Breast epithelium (tissue), 4 donors: Measurements from ENCODE around the gene SLC6A1. TPM values are rescaled to one million over a fixed set of nuclear protein-coding genes. Genes with fewer than 3 reads are reported as not detected.

Source experiments
- DNase-seq, 2 donors: peaks; one replicate each; pipeline ENCODE4 v3.0.0-alpha.2; 2019; ENCODE audit warnings: low spot score in 2 of 2
- H3K27ac ChIP-seq, 2 donors: fragments of 200-600 bp; sonication (generic) in 1 of 2; one replicate each; pipeline ENCODE4 v1.5.1; 2016 to 2019; ENCODE audit warnings: mild to moderate bottlenecking in 1 of 2
- H3K27me3 ChIP-seq, 2 donors: fragments of 200-600 bp; sonication (generic) in 1 of 2; one replicate each; pipeline versions ENCODE4 v1.5.1 to v1.6.0; 2017 to 2019; ENCODE audit warnings: control low read depth in 1 of 2, mild to moderate bottlenecking in 1 of 2
- H3K36me3 ChIP-seq: fragments of 200-600 bp; one replicate; pipeline ENCODE4 v1.5.1; 2019
- H3K4me1 ChIP-seq, 2 donors: fragments of 200-600 bp; sonication (generic); one replicate each; pipeline ENCODE4 v1.5.1; 2016 to 2019; ENCODE audit warnings: control low read depth in 1 of 2
- H3K4me3 ChIP-seq, 3 donors: fragments of 200-600 bp; sonication (generic); 1 replicate in 2 of 3; 2 replicates in 1 of 3; pipeline ENCODE4 v1.5.1; 2016 to 2019; ENCODE audit warnings: mild to moderate bottlenecking in 3 of 3, moderate library complexity in 2 of 3
- H3K9me3 ChIP-seq, 2 donors: fragments of 200-600 bp; sonication (generic) in 1 of 2; one replicate each; pipeline ENCODE4 v1.5.1; 2016 to 2019; ENCODE audit warnings: control low read depth in 1 of 2
- POLR2A ChIP-seq: fragments of 450-650 bp; IDR thresholded peaks from one replicate; pipeline ENCODE4 v1.6.1; 2016; ENCODE audit warnings: antibody characterized with exemption, mild to moderate bottlenecking, moderate library complexity
- POLR2AphosphoS5 ChIP-seq, 3 donors: sonication (generic); formaldehyde crosslinking; IDR thresholded peaks; one replicate each; pipeline ENCODE4 v1.6.1; 2017; ENCODE audit warnings: antibody characterized with exemption in 3 of 3
- intact Hi-C: fragments of 100-400 bp; cut with DNase I; formaldehyde crosslinking; loops from one replicate; pipeline ENCODE4 v1.15.1; 2023; ENCODE audit warnings: low total_unique reads
- total RNA-seq, 3 donors: library from RNA; depleted of rRNA; stranded (reverse); fragments of >200 nt; gene quantifications; one replicate each; pipeline ENCODE4 v1.1.0, GENCODE V29; 2016
- TF ChIP-seq, protein P1 (sequence below), 3 donors: fragments of 450-650 bp; IDR thresholded peaks; one replicate each; pipeline ENCODE4 v1.5.1; 2016 to 2017; ENCODE audit warnings: antibody characterized with exemption in 3 of 3, mild to moderate bottlenecking in 3 of 3, moderate library complexity in 3 of 3

Gene SLC6A1
- total RNA-seq, 3 donors from 2014 or later, result under 0.01 to 0.32 (median 0.29) TPM

DNA sequence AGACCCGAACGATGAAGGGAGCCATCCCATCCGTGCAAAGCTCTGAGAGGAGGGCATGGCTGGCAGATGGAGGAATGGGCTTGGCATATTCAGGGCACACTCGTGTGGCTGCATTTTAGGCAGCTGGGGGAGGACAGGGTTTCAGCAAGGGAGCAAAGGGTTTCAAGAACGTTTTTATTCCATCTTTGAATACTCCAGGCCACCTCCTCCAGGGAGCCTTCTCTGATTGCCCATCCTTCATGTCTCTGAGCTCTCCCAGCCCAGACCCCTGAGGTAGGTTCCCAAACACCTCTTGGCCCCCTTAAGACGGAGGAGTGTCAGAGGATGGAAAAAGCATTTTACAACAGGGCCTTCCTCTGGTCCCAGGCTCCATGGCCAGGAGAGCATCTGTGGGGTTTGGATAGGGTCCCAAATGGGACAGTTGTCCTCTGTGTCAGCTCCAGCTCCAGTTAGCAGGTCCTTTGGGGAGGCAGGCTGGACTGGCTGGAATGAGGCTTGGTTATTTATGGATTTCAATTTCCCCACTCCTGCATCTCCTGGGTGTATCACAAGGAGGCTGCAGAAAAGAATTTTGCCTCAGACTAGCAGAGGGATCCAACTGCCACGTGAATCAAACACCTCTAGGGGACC lies 17.7 kb upstream of the SLC6A1 start:
- H3K27me3 ChIP-seq, result peaks cover 0 to 19% of the 10 kb centered on the region in 2 donors
- intact Hi-C loops, result no loop called here
- TF ChIP-seq, protein P1, sequence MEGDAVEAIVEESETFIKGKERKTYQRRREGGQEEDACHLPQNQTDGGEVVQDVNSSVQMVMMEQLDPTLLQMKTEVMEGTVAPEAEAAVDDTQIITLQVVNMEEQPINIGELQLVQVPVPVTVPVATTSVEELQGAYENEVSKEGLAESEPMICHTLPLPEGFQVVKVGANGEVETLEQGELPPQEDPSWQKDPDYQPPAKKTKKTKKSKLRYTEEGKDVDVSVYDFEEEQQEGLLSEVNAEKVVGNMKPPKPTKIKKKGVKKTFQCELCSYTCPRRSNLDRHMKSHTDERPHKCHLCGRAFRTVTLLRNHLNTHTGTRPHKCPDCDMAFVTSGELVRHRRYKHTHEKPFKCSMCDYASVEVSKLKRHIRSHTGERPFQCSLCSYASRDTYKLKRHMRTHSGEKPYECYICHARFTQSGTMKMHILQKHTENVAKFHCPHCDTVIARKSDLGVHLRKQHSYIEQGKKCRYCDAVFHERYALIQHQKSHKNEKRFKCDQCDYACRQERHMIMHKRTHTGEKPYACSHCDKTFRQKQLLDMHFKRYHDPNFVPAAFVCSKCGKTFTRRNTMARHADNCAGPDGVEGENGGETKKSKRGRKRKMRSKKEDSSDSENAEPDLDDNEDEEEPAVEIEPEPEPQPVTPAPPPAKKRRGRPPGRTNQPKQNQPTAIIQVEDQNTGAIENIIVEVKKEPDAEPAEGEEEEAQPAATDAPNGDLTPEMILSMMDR (IDR thresholded peaks at IDR 0.05), result no peak

DNA sequence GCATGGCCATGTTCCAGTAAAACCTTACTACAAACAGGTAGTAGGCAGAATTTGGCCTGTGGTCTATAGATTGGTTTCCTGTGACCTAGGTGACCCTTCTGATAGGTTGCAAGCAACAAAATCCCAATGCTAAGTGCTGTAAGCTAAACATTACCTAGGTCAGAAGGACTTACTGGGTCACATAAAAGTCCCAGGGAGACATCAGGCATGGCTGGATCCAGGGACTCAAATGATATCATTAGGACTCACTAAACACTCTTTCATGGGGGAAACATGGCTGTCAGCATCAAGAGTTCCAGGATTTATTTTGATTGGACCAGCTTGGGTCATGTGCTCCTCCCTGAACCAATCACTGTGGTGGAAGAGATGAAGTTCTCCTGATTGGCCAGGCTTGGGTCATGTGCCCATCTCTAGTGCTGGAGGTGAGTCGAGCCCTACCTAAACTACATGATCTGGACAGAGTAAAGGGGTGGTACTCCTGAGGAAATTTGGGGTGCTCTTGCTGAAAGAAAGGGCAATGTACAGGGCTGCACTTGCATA lies 16.8 kb upstream of the SLC6A1 start:
- Histone ChIP-seq H3K4me3 (no peak overlapping the region), H3K27me3 (peaks cover 0 to 19% of the 10 kb centered on the region in 2 donors), H3K4me1 (no peaks in the 10 kb centered on the region), H3K27ac (no peak overlapping the region), H3K9me3 (no peaks in the 10 kb centered on the region), H3K36me3 (no peaks in the 10 kb centered on the region)
- intact Hi-C loops, result no loop called here
- no peak for TF ChIP-seq POLR2A
- TF ChIP-seq POLR2AphosphoS5 (IDR thresholded peaks at IDR 0.05), result no peak
- TF ChIP-seq, protein P1 (IDR thresholded peaks at IDR 0.05), result no peak
- DNase-seq, result no peak

More for the DNA sequence above, 17.7 kb upstream of the SLC6A1 start:
- no peaks in the 10 kb centered on the region for H3K36me3 ChIP-seq
- DNase-seq, result no peak
- H3K4me3 ChIP-seq, result no peak overlapping the region
- no peak overlapping the region for H3K27ac ChIP-seq
- no peaks in the 10 kb centered on the region for H3K4me1 ChIP-seq
- no peaks in the 10 kb centered on the region for H3K9me3 ChIP-seq

DNA sequence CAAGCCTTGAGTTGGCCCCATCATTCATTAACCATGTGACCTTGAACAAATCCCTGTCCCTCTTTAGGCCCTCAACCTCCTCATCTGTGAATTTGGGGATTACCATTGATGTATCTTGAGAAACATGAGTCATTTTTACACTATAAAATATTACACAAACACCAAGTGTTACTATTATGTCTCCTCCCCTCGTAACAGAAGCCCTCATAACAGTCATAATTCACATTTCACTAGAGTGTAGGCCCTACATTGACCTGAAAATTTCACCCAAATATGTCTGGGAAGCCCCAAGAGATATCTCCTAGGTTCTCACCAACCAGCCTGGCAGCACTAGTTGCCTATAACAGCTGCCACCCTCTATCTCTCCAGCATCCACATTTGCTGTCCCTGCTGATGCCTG lies 15.8 kb upstream of the SLC6A1 start:
- no peak for DNase-seq
- H3K27me3 ChIP-seq, result peaks cover 0 to 11% of the 10 kb centered on the region in 2 donors
- H3K36me3 ChIP-seq, result no peaks in the 10 kb centered on the region
- no peak overlapping the region for H3K4me3 ChIP-seq
- no peak overlapping the region for H3K27ac ChIP-seq
- intact Hi-C loops, result no loop called here
- no peak for TF ChIP-seq POLR2A
- TF ChIP-seq, protein P1 (IDR thresholded peaks at IDR 0.05), result no peak
- TF ChIP-seq POLR2AphosphoS5 (IDR thresholded peaks at IDR 0.05), result no peak
- no peaks in the 10 kb centered on the region for H3K4me1 ChIP-seq
- H3K9me3 ChIP-seq, result no peaks in the 10 kb centered on the region

DNA sequence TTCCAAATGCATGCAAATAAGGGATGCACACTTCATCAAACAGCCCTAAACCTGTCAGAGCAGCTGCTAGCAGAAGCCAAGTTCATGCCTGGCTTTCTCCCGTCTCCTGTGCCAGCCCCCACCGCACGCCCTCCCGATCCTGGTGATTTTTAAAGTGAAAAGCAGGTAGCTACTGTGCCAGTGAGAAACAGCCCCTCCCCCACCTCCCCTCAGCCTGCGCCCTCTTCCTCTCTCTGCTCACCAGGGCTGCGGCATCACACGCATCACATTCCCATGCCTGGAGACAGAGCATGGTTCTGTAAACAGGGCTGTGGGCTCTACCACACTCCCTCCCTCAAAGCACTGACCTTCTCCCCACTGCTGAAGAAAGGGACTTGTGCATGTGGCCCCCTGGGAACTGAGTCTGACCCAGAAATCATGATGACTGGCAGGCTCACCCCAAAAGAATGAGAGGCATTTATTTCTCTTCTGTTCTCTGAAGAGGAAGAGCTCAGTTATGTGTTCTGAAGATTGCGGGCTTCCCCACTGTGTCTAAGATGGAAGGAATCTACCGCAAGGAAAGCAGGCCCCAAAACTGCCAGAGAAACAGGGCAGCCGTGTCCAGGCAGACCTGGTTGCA lies 14.5 kb upstream of the SLC6A1 start:
- intact Hi-C loops, result no loop called here
- H3K9me3 ChIP-seq, result no peaks in the 10 kb centered on the region
- TF ChIP-seq, protein P1 (IDR thresholded peaks at IDR 0.05), result no peak
- no peak for TF ChIP-seq POLR2AphosphoS5 (IDR thresholded peaks at IDR 0.05)
- no peak for TF ChIP-seq POLR2A
- H3K4me3 ChIP-seq, result no peak overlapping the region
- no peaks in the 10 kb centered on the region for H3K36me3 ChIP-seq
- no peak overlapping the region for H3K27ac ChIP-seq
- peaks cover 0 to 11% of the 10 kb centered on the region in 2 donors for H3K27me3 ChIP-seq
- no peak for DNase-seq
- no peaks in the 10 kb centered on the region for H3K4me1 ChIP-seq

DNA sequence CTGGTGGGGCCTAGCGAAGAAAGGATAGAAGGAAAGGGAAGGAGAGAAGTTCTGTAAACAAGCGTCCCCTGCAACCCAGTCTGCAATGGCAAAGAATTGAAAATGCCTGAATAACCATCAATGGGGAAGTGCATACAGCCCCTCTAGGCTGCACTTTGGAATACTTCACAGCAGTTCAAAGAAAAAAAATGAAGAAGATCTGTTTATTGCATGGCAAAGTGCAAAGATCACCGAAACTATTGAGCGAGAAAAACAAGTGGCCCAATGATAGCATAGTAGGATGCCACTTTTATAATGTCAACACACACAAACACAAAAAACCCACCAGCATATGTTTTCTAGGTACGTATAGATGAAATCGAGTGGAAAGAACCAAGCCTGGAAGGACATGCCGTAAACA lies 13.6 kb upstream of the SLC6A1 start:
- intact Hi-C loops, result no loop called here
- no peak overlapping the region for H3K27ac ChIP-seq
- no peak overlapping the region for H3K4me3 ChIP-seq
- H3K36me3 ChIP-seq, result no peaks in the 10 kb centered on the region
- DNase-seq, result no peak
- no peaks in the 10 kb centered on the region for H3K9me3 ChIP-seq
- no peak for TF ChIP-seq POLR2AphosphoS5 (IDR thresholded peaks at IDR 0.05)
- TF ChIP-seq POLR2A, result no peak
- peaks cover 0 to 7% of the 10 kb centered on the region in 2 donors for H3K27me3 ChIP-seq
- H3K4me1 ChIP-seq, result no peaks in the 10 kb centered on the region
